H1 (cell line): ENCODE measurements around the gene SMIM28. TPM values are rescaled to one million over a fixed set of nuclear protein-coding genes. Genes with fewer than 3 reads are reported as not detected.

ENCODE experiments used
- CHD1 ChIP-seq: IDR thresholded peaks from 2 replicates; pipeline ENCODE4 v1.6.1; 2012; ENCODE audit warnings: low read depth, low read length, improper control_type of control experiment
- CHD2 ChIP-seq: IDR thresholded peaks from 2 replicates; pipeline ENCODE4 v1.6.1; 2012; ENCODE audit warnings: low read length, improper control_type of control experiment
- CTBP2 ChIP-seq: IDR thresholded peaks from 2 replicates; pipeline ENCODE4 v1.7.0; 2011; ENCODE audit warnings: borderline replicate concordance, mild to moderate bottlenecking, moderate library complexity, mixed read lengths, low read length; ENCODE audit not compliant: insufficient read depth, insufficient read length
- EZH2 ChIP-seq: fragments of 200-600 bp; sonication (generic); IDR thresholded peaks from 2 replicates; pipeline ENCODE4 v1.7.1; 2012; ENCODE audit warnings: low read depth, mild to moderate bottlenecking, moderate library complexity, low read length, inconsistent platforms; ENCODE audit not compliant: severe bottlenecking
- JUN ChIP-seq: IDR thresholded peaks from 2 replicates; pipeline ENCODE4 v1.6.1; 2011; ENCODE audit warnings: low read depth, mild to moderate bottlenecking, improper control_type of control experiment, low read length
- SRF ChIP-seq: IDR thresholded peaks from 2 replicates; pipeline ENCODE4 v1.6.1; 2011; ENCODE audit warnings: mild to moderate bottlenecking, low read depth, low read length, moderate library complexity
- polyA plus RNA-seq, 7 experiments: library from polyadenylated mRNA; depleted of rRNA in 3 of 7; stranded (reverse) in 5 of 7; unstranded in 2 of 7; fragments of >200 nt in 5 of 7; fragments of 200-250 nt in 2 of 7; gene quantifications; 1 replicate in 5 of 7; 2 replicates in 1 of 7; 4 replicates in 1 of 7; pipeline versions ENCODE4 v1.2.1 to v1.2.3, GENCODE V29; 2011 to 2013; ENCODE audit warnings: missing spikeins in 2 of 7, mixed read lengths in 2 of 7
- total RNA-seq: library from RNA; stranded (reverse); fragmentation: NEBNext Ultra II Directional; extraction: Animal tissue kit (Norgen Biotek cat#: 25700); gene quantifications from 2 replicates; pipeline ENCODE4 v1.2.1, GENCODE V29; 2021
- TF ChIP-seq, protein P1 (sequence below): fragments of 300-600 bp; sonication (generic); IDR thresholded peaks from 2 replicates; pipeline ENCODE4 v1.7.1; 2012; ENCODE audit warnings: low read length, moderate library complexity, mild to moderate bottlenecking, inconsistent platforms; ENCODE audit not compliant: insufficient replicate concordance
- TF ChIP-seq, protein P2 (sequence below): IDR thresholded peaks from 2 replicates; pipeline ENCODE4 v1.6.1; 2012; ENCODE audit warnings: inconsistent platforms
- TF ChIP-seq, protein P3 (sequence below): IDR thresholded peaks from 2 replicates; pipeline ENCODE4 v1.6.1; 2012; ENCODE audit warnings: inconsistent platforms

SMIM28 gene
- total and polyA plus RNA-seq, 2 of the 8 experiments (the other 6 are each of a cell fraction or from before 2014, with no cell fraction given), result not detected

DNA sequence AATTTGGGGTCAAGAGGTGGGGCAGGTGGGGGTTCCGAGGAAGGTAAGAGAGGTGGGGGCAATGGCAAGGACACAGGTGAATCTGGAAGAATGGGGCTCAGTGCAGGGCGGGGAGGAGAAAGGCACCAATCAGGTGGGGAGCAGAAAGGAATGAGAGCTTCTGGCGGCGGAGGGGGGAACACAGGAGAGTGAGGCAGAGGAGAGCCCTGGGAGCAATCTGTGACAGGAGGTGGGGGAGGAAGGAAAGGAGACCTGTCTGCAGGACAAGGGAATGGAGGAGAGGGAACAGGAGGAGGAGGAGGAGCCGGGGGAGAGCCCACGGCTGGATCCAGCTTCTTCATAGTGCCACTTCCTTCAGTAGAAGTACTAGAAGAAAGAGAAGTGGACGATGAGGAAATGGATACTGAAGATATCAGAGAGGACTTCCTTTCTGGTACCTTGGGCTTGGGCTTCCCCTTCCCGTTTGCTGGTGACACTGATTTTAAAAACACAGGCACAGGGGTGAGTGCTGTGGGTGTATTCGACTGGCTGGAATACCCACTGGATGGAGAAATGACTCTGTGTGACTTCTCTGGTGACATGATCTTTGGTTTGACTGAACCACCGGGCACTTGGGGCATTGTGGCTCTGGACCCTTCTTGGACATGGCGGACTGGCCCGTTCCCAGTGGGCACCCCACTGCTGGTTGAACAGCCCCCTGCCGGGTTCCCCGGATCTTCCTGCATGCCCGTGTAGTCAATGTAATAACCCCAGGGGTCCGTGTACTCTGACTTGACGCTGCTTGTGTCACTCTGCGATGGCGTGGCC, 53.8 kb downstream of the SMIM28 start (continued):
- TF ChIP-seq, protein P1, sequence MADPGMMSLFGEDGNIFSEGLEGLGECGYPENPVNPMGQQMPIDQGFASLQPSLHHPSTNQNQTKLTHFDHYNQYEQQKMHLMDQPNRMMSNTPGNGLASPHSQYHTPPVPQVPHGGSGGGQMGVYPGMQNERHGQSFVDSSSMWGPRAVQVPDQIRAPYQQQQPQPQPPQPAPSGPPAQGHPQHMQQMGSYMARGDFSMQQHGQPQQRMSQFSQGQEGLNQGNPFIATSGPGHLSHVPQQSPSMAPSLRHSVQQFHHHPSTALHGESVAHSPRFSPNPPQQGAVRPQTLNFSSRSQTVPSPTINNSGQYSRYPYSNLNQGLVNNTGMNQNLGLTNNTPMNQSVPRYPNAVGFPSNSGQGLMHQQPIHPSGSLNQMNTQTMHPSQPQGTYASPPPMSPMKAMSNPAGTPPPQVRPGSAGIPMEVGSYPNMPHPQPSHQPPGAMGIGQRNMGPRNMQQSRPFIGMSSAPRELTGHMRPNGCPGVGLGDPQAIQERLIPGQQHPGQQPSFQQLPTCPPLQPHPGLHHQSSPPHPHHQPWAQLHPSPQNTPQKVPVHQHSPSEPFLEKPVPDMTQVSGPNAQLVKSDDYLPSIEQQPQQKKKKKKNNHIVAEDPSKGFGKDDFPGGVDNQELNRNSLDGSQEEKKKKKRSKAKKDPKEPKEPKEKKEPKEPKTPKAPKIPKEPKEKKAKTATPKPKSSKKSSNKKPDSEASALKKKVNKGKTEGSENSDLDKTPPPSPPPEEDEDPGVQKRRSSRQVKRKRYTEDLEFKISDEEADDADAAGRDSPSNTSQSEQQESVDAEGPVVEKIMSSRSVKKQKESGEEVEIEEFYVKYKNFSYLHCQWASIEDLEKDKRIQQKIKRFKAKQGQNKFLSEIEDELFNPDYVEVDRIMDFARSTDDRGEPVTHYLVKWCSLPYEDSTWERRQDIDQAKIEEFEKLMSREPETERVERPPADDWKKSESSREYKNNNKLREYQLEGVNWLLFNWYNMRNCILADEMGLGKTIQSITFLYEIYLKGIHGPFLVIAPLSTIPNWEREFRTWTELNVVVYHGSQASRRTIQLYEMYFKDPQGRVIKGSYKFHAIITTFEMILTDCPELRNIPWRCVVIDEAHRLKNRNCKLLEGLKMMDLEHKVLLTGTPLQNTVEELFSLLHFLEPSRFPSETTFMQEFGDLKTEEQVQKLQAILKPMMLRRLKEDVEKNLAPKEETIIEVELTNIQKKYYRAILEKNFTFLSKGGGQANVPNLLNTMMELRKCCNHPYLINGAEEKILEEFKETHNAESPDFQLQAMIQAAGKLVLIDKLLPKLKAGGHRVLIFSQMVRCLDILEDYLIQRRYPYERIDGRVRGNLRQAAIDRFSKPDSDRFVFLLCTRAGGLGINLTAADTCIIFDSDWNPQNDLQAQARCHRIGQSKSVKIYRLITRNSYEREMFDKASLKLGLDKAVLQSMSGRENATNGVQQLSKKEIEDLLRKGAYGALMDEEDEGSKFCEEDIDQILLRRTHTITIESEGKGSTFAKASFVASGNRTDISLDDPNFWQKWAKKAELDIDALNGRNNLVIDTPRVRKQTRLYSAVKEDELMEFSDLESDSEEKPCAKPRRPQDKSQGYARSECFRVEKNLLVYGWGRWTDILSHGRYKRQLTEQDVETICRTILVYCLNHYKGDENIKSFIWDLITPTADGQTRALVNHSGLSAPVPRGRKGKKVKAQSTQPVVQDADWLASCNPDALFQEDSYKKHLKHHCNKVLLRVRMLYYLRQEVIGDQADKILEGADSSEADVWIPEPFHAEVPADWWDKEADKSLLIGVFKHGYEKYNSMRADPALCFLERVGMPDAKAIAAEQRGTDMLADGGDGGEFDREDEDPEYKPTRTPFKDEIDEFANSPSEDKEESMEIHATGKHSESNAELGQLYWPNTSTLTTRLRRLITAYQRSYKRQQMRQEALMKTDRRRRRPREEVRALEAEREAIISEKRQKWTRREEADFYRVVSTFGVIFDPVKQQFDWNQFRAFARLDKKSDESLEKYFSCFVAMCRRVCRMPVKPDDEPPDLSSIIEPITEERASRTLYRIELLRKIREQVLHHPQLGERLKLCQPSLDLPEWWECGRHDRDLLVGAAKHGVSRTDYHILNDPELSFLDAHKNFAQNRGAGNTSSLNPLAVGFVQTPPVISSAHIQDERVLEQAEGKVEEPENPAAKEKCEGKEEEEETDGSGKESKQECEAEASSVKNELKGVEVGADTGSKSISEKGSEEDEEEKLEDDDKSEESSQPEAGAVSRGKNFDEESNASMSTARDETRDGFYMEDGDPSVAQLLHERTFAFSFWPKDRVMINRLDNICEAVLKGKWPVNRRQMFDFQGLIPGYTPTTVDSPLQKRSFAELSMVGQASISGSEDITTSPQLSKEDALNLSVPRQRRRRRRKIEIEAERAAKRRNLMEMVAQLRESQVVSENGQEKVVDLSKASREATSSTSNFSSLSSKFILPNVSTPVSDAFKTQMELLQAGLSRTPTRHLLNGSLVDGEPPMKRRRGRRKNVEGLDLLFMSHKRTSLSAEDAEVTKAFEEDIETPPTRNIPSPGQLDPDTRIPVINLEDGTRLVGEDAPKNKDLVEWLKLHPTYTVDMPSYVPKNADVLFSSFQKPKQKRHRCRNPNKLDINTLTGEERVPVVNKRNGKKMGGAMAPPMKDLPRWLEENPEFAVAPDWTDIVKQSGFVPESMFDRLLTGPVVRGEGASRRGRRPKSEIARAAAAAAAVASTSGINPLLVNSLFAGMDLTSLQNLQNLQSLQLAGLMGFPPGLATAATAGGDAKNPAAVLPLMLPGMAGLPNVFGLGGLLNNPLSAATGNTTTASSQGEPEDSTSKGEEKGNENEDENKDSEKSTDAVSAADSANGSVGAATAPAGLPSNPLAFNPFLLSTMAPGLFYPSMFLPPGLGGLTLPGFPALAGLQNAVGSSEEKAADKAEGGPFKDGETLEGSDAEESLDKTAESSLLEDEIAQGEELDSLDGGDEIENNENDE, result no peak
- TF ChIP-seq SRF, result no peak
- TF ChIP-seq CHD1, result no peak
- TF ChIP-seq, protein P2, sequence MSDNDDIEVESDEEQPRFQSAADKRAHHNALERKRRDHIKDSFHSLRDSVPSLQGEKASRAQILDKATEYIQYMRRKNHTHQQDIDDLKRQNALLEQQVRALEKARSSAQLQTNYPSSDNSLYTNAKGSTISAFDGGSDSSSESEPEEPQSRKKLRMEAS, result no peak
- no peak for TF ChIP-seq EZH2
- no peak for TF ChIP-seq CTBP2
- no peak for TF ChIP-seq JUN
- TF ChIP-seq, protein P3, sequence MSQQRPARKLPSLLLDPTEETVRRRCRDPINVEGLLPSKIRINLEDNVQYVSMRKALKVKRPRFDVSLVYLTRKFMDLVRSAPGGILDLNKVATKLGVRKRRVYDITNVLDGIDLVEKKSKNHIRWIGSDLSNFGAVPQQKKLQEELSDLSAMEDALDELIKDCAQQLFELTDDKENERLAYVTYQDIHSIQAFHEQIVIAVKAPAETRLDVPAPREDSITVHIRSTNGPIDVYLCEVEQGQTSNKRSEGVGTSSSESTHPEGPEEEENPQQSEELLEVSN, result no peak
- TF ChIP-seq CHD2, result no peak
- TF ChIP-seq, all 59 proteins: peak for 0
